ENCODE data around the gene PIF1.

PIF1 gene

DNA sequence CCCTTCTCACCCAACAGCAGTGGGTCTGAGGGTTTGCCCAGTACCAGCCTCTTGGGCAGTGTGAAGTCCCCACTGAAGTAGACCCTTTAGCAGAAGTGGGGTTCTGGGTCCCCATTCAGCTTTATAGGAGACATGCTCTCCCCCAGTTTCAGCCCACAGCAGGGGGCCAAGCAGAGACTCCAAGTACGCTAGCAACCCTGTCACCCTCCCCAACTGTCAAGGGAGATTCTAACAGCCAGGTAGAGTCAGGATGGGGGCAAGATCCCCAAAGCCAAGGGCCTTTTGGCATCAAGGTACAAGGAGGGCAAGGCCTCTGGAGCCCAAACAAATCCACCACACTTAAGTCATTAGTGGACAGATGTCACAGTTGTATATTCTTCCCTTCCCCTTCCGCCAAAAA, 51.8 kb downstream of the PIF1 start:
- no peak for DNase-seq

DNA sequence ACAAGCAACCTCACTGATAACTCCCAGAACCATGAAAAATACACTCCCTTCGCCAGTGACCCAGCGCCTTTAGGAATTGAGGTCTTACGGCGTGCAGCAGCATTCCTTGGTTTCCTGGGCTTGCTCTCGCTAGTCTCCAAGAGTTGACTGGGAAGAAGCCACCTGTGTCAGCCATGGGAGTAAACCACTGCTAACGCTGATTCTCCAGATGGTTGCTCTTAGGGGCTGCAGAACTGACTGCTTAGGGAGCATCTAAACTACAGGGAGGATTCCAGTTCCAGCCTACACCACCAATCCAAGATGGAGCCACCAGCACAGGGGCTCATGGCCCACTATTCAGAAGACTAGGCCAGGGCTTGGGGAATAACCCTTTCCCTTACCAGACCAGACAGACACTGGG, 52.5 kb downstream of the PIF1 start:
- DNase-seq = no peak

DNA sequence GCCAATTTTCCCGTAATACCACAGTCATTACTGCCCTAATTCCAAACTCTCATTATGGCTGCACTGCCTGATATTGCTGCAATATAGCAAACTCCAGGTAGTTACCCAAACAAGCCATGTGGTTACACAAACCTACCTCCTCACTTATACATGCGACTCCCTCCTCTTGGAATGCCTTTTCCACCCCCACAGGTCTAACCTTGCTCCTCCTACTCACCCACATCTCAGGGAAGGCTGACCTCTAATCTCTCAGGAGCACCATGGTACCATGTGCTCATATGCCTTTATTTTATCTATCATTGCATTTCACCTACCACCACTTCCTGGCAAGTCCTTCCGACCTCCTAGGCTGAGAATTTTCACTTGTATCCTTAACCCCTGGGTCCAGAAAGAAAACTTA, 53.0 kb downstream of the PIF1 start:
- no peak for DNase-seq

DNA sequence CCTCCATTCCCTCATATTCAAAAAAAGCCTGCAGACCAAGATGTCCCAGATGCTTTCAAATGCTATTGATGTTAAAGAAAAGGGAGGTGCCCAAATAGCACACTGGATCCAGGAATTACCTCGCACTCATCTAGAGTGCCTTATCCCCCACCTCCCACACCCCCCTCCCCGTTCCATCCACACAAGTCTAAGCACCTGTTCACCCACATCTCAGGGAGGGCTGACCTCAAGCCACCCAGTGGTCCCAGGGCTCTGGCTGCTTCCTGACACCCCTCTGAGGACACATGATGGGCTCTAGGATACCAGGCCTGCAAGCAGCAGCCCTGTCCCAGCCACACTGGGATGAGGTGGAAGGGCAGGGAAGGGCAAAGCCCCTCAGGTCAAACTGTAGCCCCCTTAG, 54.8 kb downstream of the PIF1 start:
- no peak for DNase-seq

DNA sequence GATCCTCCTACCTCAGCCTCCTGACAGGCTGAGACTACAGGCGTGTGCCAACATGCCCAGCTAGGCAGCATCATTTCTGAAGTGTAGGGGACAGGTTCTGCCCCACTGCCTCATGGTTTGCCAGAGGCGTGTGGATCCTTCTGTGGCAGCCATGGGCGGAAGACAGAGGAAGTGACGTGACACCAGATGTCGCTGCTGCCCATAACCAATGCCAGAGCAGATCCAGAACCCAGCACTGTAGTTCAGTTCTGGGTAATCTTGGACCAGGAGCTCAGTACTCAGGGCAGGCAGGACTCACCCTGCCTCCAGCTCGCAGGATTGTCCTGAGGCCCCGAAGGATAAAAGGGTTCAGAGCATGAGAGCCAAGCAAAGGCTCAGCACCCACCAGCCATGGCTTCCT, 58.2 kb downstream of the PIF1 start:
- peak; percentile 22 for DNase-seq

DNA sequence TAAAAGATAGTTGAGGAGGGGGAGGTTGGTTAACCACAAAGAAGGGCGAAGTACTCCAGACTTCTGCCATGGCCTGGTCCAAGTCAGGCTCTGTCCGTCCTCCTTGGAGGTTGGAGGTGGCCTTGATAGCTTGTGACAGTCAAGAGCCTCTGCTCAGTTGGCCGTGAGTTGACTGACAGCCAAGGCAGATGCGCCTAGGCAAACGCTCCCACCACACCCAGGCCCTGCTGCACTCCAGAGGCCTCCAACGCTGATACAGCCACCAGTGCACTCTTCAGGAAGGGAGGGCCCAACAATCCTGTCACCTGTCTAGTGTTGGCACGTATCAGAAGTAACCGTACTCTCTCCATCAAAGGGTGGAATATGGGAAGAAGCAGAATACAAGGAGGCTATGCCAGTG, 59.4 kb downstream of the PIF1 start:
- DNase-seq = no peak
